Measurements from ENCODE around the gene MRPL10. TPM values are rescaled to one million over a fixed set of nuclear protein-coding genes. Genes with fewer than 3 reads are reported as not detected.

MRPL10 gene
- total RNA-seq, 1 donor from 2014 or later, result 59.7 TPM

DNA sequence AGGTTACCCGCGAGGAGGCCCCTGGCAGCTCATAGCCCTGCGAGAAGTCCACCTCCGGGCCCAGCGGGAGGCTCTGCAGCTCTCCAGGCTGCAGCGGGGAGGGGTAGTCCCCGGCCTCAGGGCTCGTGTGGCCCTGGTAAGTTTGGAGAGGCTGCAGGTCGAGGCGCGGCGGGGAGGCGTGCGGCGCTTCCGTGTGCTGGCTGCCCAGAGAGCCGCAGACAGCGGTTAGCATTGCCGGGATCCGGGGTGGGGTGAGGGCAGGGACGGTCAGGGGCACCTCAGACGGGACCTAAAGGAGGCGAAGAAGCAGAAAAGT lies 16.8 kb upstream of the MRPL10 start:
- DNase-seq (ENCODE audit: low read depth), result no peak
- TF ChIP-seq CTCF (IDR thresholded peaks at IDR 0.05; ENCODE audit: insufficient read depth, low read length, poor library complexity, severe bottlenecking), result no peak
- Histone ChIP-seq H3K27me3 (ENCODE audit: control insufficient read depth, insufficient read depth, low read length) (peaks cover 33% of the 10 kb centered on the region), H3K4me3 (ENCODE audit: low read depth, low read length) (no peak overlapping the region), H3K36me3 (ENCODE audit: control insufficient read depth, insufficient read depth, low read length) (no peaks in the 10 kb centered on the region)

DNA sequence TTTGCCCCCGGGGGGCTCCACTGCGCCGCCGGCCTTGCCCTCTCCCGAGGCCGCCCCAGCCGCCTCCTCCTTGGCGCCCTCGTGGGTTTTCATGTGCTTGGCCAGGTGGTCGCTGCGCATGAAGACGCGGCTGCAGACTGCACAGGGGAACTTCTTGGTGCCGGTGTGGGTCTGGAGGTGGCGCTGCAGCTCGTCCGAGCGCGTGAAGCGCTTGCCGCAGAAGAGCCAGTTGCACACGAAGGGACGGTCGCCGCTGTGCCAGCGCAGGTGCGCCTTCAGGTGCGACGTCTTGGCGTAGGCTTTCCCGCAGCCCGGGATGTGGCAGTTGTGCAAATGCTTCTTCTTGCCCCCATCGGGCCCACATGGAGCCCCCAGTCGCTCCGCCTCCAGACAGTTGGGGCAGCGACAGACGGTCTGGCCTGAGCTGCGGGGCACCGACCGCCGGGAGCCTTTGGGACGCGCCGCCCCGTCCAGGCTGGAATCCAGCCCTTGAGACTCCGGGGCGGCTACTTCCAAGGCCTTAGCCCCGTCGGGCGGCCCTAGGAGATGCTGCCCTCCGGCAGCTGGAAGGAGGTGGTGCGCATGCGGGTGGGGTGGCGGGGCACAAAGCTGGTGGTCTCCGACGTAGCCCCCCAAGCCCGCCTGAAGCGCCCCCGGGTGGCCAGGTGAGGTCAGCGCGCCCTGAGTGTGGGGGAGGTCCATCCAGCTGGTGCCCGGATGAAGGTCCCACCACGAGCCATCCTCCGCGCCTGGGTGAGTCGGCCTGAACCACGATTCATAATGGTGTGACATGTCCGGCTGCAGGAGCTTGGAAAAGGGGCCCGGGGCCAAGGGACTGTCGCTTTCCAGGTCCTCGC lies 16.2 kb upstream of the MRPL10 start:
- Histone ChIP-seq H3K4me3 (ENCODE audit: low read depth, low read length) (no peak overlapping the region), H3K27me3 (ENCODE audit: control insufficient read depth, insufficient read depth, low read length) (peaks cover 28% of the 10 kb centered on the region), H3K36me3 (ENCODE audit: control insufficient read depth, insufficient read depth, low read length) (no peaks in the 10 kb centered on the region)
- DNase-seq (ENCODE audit: low read depth), result no peak
- peak; percentile 38 for TF ChIP-seq CTCF (IDR thresholded peaks at IDR 0.05; ENCODE audit: insufficient read depth, low read length, poor library complexity, severe bottlenecking)

DNA sequence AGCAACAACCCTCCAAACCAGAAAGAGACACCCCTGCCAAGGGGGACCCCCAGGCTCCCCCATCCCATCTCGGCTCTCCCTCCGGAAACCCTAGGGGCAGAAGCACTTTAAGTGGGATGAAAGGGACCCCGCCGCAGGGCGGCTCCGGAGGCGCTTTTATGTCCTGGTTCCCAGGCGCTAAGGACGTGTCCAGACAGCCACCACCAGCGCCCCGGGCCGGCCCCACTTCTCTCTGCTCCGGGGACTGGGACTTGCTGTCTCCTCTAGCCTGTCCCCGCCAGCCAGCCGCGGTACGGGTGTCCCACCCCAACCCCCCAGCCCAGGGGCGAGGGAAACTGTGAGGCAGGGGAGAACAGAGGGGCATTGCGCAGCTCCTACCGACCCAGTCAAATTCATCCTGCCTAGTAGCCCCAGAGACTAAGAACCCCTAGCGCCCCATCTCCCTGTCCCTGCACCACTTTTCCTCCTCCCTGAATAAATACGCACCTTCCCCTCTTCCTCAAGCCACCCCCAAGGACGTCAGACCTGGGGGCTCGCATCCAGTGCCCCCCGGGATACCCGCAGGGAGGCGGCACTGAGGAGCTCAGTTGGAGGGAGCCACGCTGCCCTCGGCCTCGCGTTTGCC lies 15.5 kb upstream of the MRPL10 start:
- Histone ChIP-seq H3K36me3 (ENCODE audit: control insufficient read depth, insufficient read depth, low read length) (no peaks in the 10 kb centered on the region), H3K4me3 (ENCODE audit: low read depth, low read length) (no peak overlapping the region), H3K27me3 (ENCODE audit: control insufficient read depth, insufficient read depth, low read length) (peaks cover 21% of the 10 kb centered on the region)
- no peak for DNase-seq (ENCODE audit: low read depth)
- no peak for TF ChIP-seq CTCF (IDR thresholded peaks at IDR 0.05; ENCODE audit: insufficient read depth, low read length, poor library complexity, severe bottlenecking)

- H3K36me3 ChIP-seq (ENCODE audit: control insufficient read depth, insufficient read depth, low read length), result no peaks in the 10 kb centered on the region
- H3K4me3 ChIP-seq (ENCODE audit: low read depth, low read length), result no peak overlapping the region
- no peak for DNase-seq (ENCODE audit: low read depth)
- peaks cover 16% of the 10 kb centered on the region for H3K27me3 ChIP-seq (ENCODE audit: control insufficient read depth, insufficient read depth, low read length)
- TF ChIP-seq CTCF (IDR thresholded peaks at IDR 0.05; ENCODE audit: insufficient read depth, low read length, poor library complexity, severe bottlenecking), result no peak
Measured at GRCh38 chr17:47845716-47846075, 14.4 kb upstream of the MRPL10 start.

DNA sequence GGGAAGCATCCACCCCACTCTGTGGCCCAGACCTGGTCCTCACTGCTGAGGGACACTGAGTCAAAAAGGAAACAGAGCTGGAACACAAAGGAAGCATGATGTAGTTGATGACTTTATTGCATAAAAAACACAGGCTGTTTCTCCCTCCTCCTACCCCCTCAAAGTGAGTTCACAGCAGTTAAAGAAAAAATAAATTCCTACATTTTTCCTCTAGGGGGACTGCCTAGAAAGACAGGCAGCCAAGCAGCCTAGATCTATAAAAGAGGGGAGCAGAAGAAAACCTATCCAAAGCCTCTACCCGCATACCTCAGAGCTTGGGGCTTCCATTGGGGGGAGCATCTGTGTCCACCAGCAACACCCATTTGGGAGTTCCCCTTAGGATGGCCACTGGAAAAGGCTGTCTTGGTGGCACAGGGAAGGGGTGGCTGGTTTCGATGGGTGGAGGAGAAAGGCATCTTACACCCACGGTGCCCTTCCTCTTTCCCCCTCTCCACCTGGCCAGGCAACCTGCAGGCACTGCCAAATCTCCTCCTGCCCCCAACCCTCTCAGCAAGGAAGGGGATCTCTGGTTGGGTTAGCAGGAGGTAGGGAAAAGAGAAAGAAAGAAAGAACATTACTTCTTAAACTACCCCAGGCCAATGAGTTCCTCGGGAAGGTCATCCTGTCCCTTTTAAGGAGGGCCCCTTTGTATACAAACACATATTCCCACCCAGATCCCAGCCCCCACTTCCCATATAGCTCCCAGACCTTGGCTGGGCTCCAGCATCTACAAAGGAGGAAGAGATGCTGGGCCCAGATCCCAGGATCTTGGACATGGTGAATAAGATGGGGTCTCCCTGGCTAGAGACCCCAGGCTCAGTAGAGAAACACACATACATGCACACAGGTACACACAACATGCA lies 13.7 kb upstream of the MRPL10 start:
- no peak for DNase-seq (ENCODE audit: low read depth)
- no peaks in the 10 kb centered on the region for H3K36me3 ChIP-seq (ENCODE audit: control insufficient read depth, insufficient read depth, low read length)
- TF ChIP-seq CTCF (IDR thresholded peaks at IDR 0.05; ENCODE audit: insufficient read depth, low read length, poor library complexity, severe bottlenecking), result no peak
- H3K27me3 ChIP-seq (ENCODE audit: control insufficient read depth, insufficient read depth, low read length), result peaks cover 16% of the 10 kb centered on the region
- H3K4me3 ChIP-seq (ENCODE audit: low read depth, low read length), result no peak overlapping the region
